Peyer's patch (tissue), 4 donors: ENCODE data around the gene SSNA1.

Experiments used
- CTCF ChIP-seq, 6 experiments: fragments of 450-650 bp in 4 of 6; fragments of 200-600 bp in 2 of 6; sonication (generic) in 1 of 6; IDR thresholded peaks; one replicate each; pipeline ENCODE4 v1.5.1; 2017 to 2019; ENCODE audit warnings: antibody characterized with exemption in 6 of 6, mild to moderate bottlenecking in 3 of 6, moderate library complexity in 1 of 6
- POLR2A ChIP-seq, 2 donors: fragments of 450-650 bp; IDR thresholded peaks; one replicate each; pipeline ENCODE4 v1.5.1; 2017; ENCODE audit warnings: antibody characterized with exemption in 2 of 2, mild to moderate bottlenecking in 2 of 2, moderate library complexity in 2 of 2

DNA sequence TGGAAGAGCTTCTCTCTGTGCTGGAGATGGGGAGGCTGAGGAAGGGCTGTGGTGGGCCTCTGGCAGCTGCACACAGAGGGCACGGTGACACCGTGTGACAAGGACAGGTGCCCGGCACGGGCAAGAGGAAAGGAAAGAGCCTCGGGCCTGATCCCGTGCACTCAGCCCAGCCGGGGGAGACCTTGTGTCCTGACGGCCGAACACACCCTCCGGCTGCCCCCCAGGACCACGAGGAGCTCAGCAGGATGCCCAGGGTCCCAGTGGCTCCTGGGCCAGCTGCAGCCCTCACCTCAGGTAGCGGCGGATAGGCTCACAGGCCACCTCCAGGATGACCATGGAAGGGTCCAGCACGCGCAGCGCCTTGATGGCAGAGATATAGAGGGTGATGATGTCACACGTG, 5.6 kb upstream of the SSNA1 start:
- no peak for TF ChIP-seq POLR2A (IDR thresholded peaks at IDR 0.05)
- no peak for TF ChIP-seq CTCF (IDR thresholded peaks at IDR 0.05)
